ENCODE data around the gene PPP1R8.

The PPP1R8 gene

DNA sequence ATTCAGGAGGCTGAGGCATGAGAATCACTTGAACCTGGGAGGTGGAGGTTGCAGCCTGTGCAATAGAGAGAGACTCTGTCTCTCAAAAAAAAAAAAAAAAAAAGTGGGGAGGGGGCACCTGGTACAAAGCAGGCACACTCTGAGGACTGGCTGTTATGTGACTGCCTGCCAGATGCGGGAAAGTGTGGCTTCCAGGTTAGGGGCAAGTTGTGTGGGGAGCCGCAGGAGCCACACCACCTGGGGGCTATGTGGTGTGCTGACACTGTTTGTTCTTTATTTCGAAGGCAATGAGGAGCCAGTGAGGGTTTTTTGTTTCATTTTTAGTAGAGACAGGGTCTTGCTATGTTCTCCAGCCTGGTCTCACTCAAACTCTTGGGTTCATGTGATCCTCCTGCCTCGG lies 47.5 kb downstream of the PPP1R8 start:
- Mint-ChIP-seq H3K27me3 (ENCODE audit: low read depth) (peaks cover 12% of the 10 kb centered on the region), H3K4me3 (no peak overlapping the region), H3K27ac (no peak overlapping the region), H3K9me3 (no peaks in the 10 kb centered on the region), H3K4me1 (peaks cover 18% of the 10 kb centered on the region), H3K36me3 (ENCODE audit: low read depth) (no peaks in the 10 kb centered on the region)
- TF ChIP-seq CTCF (IDR thresholded peaks at IDR 0.05; ENCODE audit: unreplicated experiment in 3 of 3): no peak

GRCh38 chr1:27878787-27879335 lies 48.3 kb downstream of the PPP1R8 start:
- Mint-ChIP-seq H3K36me3 (ENCODE audit: low read depth) (no peaks in the 10 kb centered on the region), H3K4me3 (no peak overlapping the region), H3K27me3 (ENCODE audit: low read depth) (peaks cover 4% of the 10 kb centered on the region), H3K4me1 (peaks cover 16% of the 10 kb centered on the region), H3K27ac (peak overlapping the region in 2 of 3 experiments; percentile 38 to 59), H3K9me3 (no peaks in the 10 kb centered on the region)
- no peak for TF ChIP-seq CTCF (IDR thresholded peaks at IDR 0.05; ENCODE audit: unreplicated experiment in 3 of 3)

DNA sequence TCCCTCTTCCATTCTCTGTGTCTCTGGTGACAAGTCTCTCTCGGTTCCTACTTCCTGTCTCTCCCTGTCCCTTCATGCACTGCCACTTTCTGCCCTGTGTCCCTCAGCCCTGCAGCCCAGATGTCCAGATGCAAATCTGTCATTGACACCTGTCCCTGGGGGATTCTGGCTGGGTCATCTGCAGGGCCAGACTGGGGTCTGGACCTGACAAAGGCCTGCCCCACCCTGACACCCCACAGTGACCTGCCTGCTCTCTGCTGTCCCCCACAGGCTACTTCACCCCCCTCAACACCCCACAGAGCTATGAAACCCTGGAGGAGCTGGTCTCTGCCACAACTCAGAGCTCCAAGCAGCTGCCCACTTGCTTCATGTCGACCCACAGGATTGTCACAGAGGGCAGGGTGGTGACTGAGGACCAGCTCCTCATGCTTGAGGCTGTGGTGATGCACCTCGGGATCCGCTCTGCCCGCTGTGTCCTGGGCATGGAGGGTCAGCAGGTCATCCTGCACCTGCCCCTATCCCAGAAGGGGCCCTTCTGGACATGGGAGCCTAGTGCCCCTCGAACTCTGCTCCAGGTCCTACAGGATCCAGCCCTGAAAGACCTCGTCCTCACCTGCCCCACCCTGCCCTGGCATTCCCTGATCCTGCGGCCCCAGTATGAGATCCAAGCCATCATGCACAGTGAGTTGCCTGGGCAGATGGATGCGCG lies 48.9 kb downstream of the PPP1R8 start:
- peaks cover under 1% of the 10 kb centered on the region for H3K36me3 Mint-ChIP-seq (ENCODE audit: low read depth)

GRCh38 chr1:27882543-27882903 lies 51.9 kb downstream of the PPP1R8 start:
- H3K36me3 Mint-ChIP-seq (ENCODE audit: low read depth): peaks cover 17% of the 10 kb centered on the region

More for the DNA sequence above, 48.9 kb downstream of the PPP1R8 start:
- H3K27me3 Mint-ChIP-seq (ENCODE audit: low read depth): peaks cover 4% of the 10 kb centered on the region
- TF ChIP-seq CTCF (IDR thresholded peaks at IDR 0.05; ENCODE audit: unreplicated experiment in 3 of 3): no peak
- no peak overlapping the region for H3K4me3 Mint-ChIP-seq
- H3K27ac Mint-ChIP-seq: no peak overlapping the region
- H3K9me3 Mint-ChIP-seq: no peaks in the 10 kb centered on the region
- H3K4me1 Mint-ChIP-seq: peaks cover 16% of the 10 kb centered on the region

DNA sequence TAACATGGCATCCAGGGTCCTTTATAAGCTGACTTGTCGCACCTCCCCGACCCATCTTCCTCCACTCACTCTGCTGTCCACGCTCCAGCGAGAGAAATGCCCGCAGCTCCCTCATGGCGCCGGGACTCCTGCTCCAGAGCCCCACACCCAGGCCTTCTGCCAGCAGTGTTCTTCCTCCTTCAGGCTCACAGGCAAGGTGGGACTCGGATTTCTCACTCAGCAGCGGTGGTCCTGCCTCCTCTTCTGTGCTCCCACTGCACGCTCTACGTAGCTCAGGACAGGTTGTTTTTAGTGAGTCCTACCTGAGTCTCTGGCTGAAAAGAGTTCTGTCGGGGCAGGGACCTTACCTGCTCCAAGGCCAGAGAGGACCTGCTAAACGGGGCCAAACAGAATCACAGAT lies 53.0 kb downstream of the PPP1R8 start:
- peaks cover 10% of the 10 kb centered on the region for H3K4me1 Mint-ChIP-seq
- no peak overlapping the region for H3K27ac Mint-ChIP-seq
- H3K27me3 Mint-ChIP-seq (ENCODE audit: low read depth): no peaks in the 10 kb centered on the region

More at GRCh38 chr1:27882543-27882903, 51.9 kb downstream of the PPP1R8 start:
- Mint-ChIP-seq H3K4me3 (no peak overlapping the region), H3K9me3 (no peaks in the 10 kb centered on the region), H3K4me1 (peaks cover 12% of the 10 kb centered on the region), H3K27me3 (ENCODE audit: low read depth) (no peaks in the 10 kb centered on the region), H3K27ac (no peak overlapping the region)
- TF ChIP-seq CTCF (IDR thresholded peaks at IDR 0.05; ENCODE audit: unreplicated experiment in 3 of 3): no peak

More for the DNA sequence above, 53.0 kb downstream of the PPP1R8 start:
- TF ChIP-seq CTCF (IDR thresholded peaks at IDR 0.05; ENCODE audit: unreplicated experiment in 3 of 3): no peak
- Mint-ChIP-seq H3K9me3 (no peaks in the 10 kb centered on the region), H3K36me3 (ENCODE audit: low read depth) (peaks cover 17% of the 10 kb centered on the region), H3K4me3 (no peak overlapping the region)
